Mucosa of descending colon (tissue), 3 donors: Measurements from ENCODE around the gene GOLGA6A. TPM values are rescaled to one million over a fixed set of nuclear protein-coding genes. Genes with fewer than 3 reads are reported as not detected.
A peak's percentile ranks its signal among the peaks of the same experiment; 100 is the strongest.

Source experiments
- ATAC-seq: fragments of 200-7000 bp; cut with Tn5 transposase; one replicate; pipeline ENCODE4 v1.9.1; 2020; ENCODE audit warnings: mild to moderate bottlenecking, moderate library complexity
- DNase-seq, 3 donors: peaks; one replicate each; pipeline ENCODE4 v3.0.0-alpha.2; 2020
- H3K36me3 ChIP-seq: fragments of 200-600 bp; one replicate; pipeline ENCODE4 v1.8.0; 2021; ENCODE audit warnings: low read depth, mild to moderate bottlenecking
- H3K4me1 ChIP-seq: fragments of 200-600 bp; one replicate; pipeline ENCODE4 v1.8.0; 2021; ENCODE audit warnings: low read depth, mild to moderate bottlenecking
- H3K4me3 ChIP-seq: fragments of 200-600 bp; one replicate; pipeline ENCODE4 v1.8.0; 2021; ENCODE audit warnings: mild to moderate bottlenecking
- H3K9me3 ChIP-seq: fragments of 200-600 bp; one replicate; pipeline ENCODE4 v1.8.0; 2021; ENCODE audit warnings: mild to moderate bottlenecking
- CTCF ChIP-seq: fragments of 200-600 bp; IDR thresholded peaks from one replicate; pipeline ENCODE4 v1.8.0; 2022; ENCODE audit warnings: antibody characterized with exemption, mild to moderate bottlenecking
- intact Hi-C, 2 donors: fragments of 100-400 bp; cut with DNase I in 1 of 2; cut with micrococcal nuclease in 1 of 2; formaldehyde crosslinking; loops; one replicate each; pipeline versions ENCODE4 v1.11.0 to v1.11.1; 2022; cut with DNase I, micrococcal nuclease
- total RNA-seq, 3 donors: library from RNA; stranded (reverse); fragmentation: NEBNext Ultra II Directional in 2 of 3; extraction: Animal tissue kit (Norgen Biotek cat#: 25700) in 2 of 3; gene quantifications; one replicate each; pipeline versions ENCODE4 v1.2.1 to v1.2.4, GENCODE V29; 2021 to 2023
- donor health status: DM: no; HTN: no; CAD: no; lungs with moderate emphysema.
- donor health status: DM: no; HTN: no; CAD: no.
- donor health status: DM: no; HTN: yes; CAD: no.

The GOLGA6A gene
- total RNA-seq, 3 donors from 2014 or later = not detected

GRCh38 chr15:74128785-74129585 is 46.6 kb upstream of the GOLGA6A start:
- intact Hi-C loops = loop anchor here in 1 of 2 donors (10.0 kb wide), 1 partner anchor 186 kb away; no protein-coding TSS in a partner anchor
- DNase-seq (no peak), ATAC-seq (no peak)
- peaks cover 8% of the 10 kb centered on the region for H3K4me1 ChIP-seq
- no peaks in the 10 kb centered on the region for H3K9me3 ChIP-seq
- H3K36me3 ChIP-seq = no peaks in the 10 kb centered on the region
- H3K4me3 ChIP-seq = no peak overlapping the region
- no peak for TF ChIP-seq CTCF

- DNase-seq = no peak
- peaks cover 8% of the 10 kb centered on the region for H3K4me1 ChIP-seq
- intact Hi-C loops = loop anchor here (2.0 to 10.0 kb wide), 2 partner anchors 187 to 193 kb away; no protein-coding TSS in a partner anchor
- peak; percentile 22 for ATAC-seq
- H3K4me3 ChIP-seq = no peak overlapping the region
- no peaks in the 10 kb centered on the region for H3K9me3 ChIP-seq
- TF ChIP-seq CTCF = no peak
- no peaks in the 10 kb centered on the region for H3K36me3 ChIP-seq
Measured at GRCh38 chr15:74127954-74128784, 45.8 kb upstream of the GOLGA6A start.

GRCh38 chr15:74127255-74127953 is 45.1 kb upstream of the GOLGA6A start:
- no peaks in the 10 kb centered on the region for H3K9me3 ChIP-seq
- peak; percentile 96 for ATAC-seq
- peak; percentile 84 to 92 (median 91) for DNase-seq
- H3K4me1 ChIP-seq = peaks cover 8% of the 10 kb centered on the region
- TF ChIP-seq CTCF = peak; percentile 98
- intact Hi-C loops = loop anchor here (2.0 to 10.0 kb wide), 2 partner anchors 187 to 193 kb away; no protein-coding TSS in a partner anchor
- no peaks in the 10 kb centered on the region for H3K36me3 ChIP-seq
- H3K4me3 ChIP-seq = no peak overlapping the region

GRCh38 chr15:74124759-74125158 is 42.4 kb upstream of the GOLGA6A start:
- no peaks in the 10 kb centered on the region for H3K36me3 ChIP-seq
- peaks cover 8% of the 10 kb centered on the region for H3K4me1 ChIP-seq
- no peak overlapping the region for H3K4me3 ChIP-seq
- no peak for DNase-seq
- intact Hi-C loops = loop anchor here in 1 of 2 donors (10.0 kb wide), 1 partner anchor 190 kb away; no protein-coding TSS in a partner anchor
- ATAC-seq = no peak
- no peak for TF ChIP-seq CTCF
- H3K9me3 ChIP-seq = no peaks in the 10 kb centered on the region

- ATAC-seq (no peak), DNase-seq (no peak)
- Histone ChIP-seq H3K9me3 (no peaks in the 10 kb centered on the region), H3K4me1 (peaks cover 8% of the 10 kb centered on the region), H3K36me3 (no peaks in the 10 kb centered on the region), H3K4me3 (no peak overlapping the region)
- TF ChIP-seq CTCF = no peak
- intact Hi-C loops = loop anchor here in 1 of 2 donors (10.0 kb wide), 1 partner anchor 191 kb away; no protein-coding TSS in a partner anchor
Measured at GRCh38 chr15:74124196-74124595, 41.8 kb upstream of the GOLGA6A start.
